Measurements from ENCODE around the gene ERFL.

The ERFL gene

DNA sequence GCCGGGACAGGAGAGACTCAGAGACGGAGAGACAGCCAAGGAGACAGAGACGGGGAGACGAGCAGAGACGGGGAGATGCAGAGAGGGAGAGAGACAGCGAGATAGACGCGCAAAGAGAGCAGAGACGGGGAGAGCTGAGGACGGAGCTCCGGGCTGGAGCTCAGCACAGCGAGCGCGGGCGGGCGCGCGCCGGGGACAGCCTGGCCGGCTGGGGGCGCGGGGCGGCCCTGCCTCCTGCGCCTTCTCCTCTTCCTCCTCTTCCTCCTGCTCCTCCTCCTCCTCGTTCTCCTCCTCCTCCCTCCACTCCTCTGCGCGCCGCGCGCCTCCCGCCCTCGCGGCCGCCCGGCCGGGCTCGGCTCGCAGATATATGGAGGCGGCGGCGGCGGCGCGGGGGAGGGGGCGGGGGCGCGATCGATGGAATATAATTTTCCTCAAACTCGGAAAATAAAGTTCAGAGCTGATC lies at the start of gene ERFL:
Gene ERFL, minus strand, starts transcription at position 229 of the 463 bp plus-strand sequence. CDS start 15,530 bp downstream, outside the sequence.
- DNase-seq, result peak; percentile 24

DNA sequence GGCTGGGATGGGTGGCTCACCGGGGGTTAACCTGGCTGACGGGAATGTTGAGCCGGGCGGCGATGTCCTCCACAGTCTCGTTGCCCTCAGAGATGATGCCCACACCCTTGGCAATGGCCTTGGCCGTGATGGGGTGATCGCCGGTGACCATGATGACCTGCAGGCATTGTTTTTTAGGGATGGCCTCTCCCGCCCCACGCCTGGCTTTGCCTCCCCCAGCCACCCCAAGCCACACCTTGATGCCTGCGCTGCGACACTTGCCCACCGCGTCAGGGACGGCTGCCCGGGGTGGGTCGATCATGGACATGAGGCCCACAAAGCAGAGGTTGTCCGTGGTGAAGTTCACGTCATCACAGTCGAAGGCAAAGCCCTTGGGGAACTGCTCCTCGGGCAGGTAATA lies 49.7 kb upstream of the ERFL start:
- no peak for DNase-seq

GRCh38 chr19:41974652-41975051 lies 46.4 kb upstream of the ERFL start:
- no peak for DNase-seq

DNA sequence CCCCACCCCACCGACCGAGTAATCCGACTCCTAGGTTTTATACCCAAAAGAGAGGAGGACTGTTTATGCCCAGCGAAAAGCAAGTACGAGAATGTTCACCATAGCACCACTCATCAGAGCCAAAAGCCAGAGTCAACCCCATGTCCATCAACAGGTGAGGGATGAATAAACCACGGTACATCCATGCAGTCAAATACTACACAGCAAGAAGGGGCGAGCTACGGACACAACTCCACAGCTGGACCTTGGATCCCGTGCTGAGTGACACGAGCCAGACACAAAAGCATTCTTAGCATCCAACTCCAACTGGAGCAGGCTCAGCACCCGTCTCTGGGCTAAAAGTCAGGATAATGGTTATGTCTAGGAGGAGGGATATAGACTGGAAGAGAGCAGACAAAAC lies 43.1 kb upstream of the ERFL start:
- DNase-seq, result no peak

DNA sequence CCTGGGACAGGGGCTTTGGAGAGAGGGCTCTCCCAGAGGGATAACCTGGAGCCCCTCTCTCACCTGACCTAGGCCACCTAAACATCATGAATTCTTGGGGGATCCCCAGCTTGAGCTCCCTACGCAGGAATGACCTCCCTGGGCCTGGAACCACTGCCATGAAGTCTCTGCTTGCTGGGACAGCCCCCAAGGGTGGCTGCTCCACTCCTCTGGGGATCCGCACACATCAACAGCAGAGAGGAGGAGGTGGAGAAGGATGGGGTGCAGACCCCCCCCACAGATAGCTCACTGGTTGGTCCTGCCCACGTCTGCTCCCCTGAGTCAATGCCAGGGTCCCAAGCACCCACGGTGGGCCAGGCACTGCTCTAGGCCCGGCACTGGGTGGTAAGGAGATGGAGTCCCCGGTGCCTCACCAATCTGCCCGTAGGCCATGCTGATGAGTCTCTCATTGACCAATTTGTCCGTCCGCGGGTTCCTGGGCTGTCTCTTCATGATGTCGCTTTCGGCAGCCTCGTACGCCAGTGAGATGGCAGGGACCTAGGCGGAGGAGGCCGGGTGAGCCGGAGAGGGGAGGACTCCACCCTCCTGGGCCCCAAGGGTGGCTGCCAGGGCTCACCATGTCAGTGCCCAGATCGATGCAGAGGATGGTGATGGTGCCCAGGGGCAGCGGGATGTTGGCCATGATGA lies 41.7 kb upstream of the ERFL start:
- no peak for DNase-seq

GRCh38 chr19:41968751-41969595 lies 40.7 kb upstream of the ERFL start:
- DNase-seq, result no peak

DNA sequence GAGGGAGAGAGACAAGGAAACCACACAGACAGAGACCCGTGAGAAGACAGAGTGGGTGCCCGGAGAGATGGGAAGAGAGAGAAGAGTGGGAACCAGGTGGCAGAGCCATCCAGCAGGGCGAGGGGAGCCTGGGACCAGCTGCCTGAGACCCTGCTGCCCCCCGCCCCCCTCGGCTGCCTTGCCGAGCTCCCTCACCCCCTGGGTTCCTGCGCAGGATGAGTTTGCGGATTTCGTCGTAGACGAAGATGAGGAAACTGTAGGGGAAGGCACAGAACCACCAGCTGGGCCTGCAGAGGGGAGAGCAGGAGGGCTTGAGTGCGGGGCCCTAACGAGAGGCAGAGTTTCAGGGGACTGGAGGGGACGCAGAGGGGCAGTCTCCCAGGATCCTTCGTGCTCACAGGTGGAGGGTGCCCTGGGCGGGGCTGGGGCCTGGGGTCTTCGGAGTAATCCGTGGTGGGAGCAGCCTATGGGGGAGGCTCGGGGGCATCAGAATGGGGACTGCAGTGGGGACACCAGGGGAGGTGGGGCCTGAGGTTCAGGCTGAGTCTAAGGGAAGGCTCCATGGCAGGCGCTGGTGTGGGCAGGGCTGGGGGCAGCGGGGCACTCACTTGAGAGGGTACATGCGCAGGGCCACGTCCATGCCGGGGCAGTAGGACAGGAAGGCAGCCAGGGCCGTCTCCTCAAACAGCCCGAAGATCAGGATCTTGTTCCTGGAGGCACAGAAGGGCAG lies 39.0 kb upstream of the ERFL start:
- no peak for DNase-seq

- no peak for DNase-seq
These were observed 36.9 kb upstream of the ERFL start for GRCh38 chr19:41965106-41965505.

- no peak for DNase-seq
These were observed 32.7 kb upstream of the ERFL start for GRCh38 chr19:41960973-41961372.

GRCh38 chr19:41959056-41960053 lies 31.1 kb upstream of the ERFL start, which contains the start of gene RABAC1:
Gene RABAC1 (minus strand): TSS chr19:41959321. CDS start chr19:41959292, 29 bp downstream.
- peak; percentile 93 for DNase-seq

DNA sequence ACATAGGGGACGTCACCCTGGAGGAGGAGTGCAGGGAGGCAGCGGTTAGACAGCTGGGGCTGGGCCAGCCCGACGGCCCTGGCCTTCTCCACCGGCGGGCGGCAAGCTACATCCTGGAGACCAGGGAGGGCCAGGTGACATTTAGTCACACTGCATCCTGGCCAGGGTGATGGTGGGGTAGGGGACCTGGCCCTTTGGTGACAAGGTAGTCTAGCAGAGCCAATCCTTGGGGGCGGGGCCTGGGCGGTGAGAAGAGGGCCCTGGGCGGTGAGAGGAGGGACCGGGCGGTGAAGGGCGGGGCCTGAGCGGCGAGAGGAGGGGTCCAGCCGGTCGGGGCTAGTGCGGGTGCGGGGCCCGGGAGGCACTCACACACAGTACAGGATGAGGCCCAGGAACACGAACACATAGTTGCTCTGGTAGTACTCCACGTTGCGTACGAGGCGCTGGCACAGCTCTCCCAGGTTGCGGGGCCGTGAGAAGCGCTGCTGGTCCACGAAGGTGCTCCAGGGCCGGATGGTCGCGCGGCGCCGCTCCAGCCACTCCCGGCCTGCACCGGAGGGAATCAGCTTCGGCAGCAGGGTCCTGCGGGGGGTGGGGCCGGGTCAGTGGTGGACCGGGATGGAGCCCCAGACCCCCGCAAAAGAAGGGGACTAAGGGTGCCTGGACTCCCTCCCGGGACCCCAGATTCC lies 30.3 kb upstream of the ERFL start:
- peak; percentile 86 for DNase-seq

- peak; percentile 61 for DNase-seq
These were observed 29.7 kb upstream of the ERFL start for GRCh38 chr19:41957838-41958366.

- DNase-seq, result no peak
These were observed 29.1 kb upstream of the ERFL start for GRCh38 chr19:41957161-41957837.

DNA sequence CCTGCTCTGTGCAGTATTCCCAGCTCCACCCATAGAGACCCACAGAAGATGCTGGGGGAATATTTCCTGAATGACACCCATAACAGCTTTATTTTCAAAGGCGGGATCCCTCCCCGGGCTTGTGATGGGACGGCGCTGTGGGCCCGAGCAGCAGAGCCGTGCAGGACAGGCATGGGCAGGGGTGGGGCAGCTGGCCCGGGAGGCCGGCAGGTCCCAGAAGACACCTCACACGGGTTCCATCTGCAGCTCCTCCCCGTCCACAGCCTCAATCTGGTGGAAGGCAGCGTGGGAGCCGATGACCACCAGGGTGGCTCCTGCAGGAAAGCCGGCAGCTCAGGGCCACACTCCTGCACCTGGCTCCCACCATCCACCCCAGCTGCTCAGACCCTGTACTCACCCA lies 28.4 kb upstream of the ERFL start:
- no peak for DNase-seq

DNA sequence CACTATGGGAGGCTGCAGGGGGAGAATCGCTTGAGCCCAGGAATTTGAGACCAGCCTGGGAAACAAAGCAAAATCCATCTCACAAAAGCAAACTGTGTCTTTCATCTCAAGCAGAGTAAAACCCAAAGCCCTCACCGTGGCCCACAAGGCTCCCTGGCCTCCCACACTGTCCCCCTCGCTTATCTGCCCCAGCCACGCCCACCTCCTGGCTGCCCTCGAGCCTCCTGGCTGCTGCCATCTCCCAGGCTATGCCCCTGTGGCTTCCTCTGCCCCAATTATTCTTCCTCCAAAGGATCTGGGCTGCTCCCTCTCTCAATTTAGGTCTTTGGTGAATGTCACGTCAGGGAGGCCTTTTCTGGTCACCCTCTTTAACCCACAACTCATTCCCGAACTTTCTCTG lies 27.3 kb upstream of the ERFL start:
- DNase-seq, result no peak

DNA sequence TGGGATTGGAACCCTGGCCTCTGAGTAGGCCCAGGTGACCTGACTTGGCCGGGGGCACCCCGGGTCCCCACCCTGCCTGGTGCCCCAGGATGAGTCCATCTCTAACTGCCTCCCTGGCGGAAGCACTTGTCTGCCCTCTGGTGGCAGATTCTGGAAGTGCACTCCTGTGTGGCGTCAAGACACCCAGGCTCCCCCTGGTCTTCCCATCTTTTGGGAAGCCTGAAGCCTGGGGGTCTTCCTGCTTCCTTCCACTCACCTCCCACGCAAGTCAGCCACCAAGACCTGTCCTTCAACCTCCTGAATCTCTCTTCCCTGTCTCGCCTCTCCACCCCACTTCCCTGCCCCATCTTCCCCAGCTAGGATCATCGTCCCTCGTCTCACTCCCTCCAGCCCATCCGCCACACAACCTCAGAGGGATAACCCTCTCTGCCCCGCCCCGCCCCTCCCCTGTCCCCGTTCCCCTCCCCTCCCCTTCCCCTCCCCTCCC lies 23.5 kb upstream of the ERFL start:
- DNase-seq, result peak; percentile 90

GRCh38 chr19:41947091-41947490 lies 18.8 kb upstream of the ERFL start:
- DNase-seq, result no peak

- peak; percentile 82 for DNase-seq
These were observed 17.0 kb upstream of the ERFL start for GRCh38 chr19:41945135-41945766.

DNA sequence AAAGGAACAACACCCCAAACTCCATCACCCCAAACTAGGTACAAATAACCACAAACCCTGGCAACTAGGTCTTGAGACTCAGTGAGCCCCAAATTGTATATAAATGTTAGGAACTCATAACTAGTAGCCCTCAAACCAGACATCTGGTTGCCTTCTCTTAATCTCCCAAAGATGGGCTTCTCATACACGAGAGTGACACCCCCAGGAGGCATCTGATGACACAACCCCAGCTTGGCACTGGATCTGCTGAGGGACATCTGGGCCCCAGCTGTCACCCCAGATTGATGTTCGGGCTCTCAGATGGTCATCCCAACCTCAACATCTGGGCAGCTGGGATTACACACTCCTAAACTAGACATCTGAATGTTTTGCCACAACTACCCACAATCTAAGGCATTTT lies 16.1 kb upstream of the ERFL start:
- DNase-seq, result no peak

Data from activated CD4-positive, alpha-beta T cell treated with anti-CD3 and anti-CD28 coated beads, Interleukin-2, Interleukin-6, amounts not matched to agents 100 ng/mL and 50 ng/mL, durations not matched to agents 16 hours and 8 hours (primary cell).